GM20000 (cell line): ENCODE measurements around the gene LENEP.
"Not testable (repeated sequence)": the region's sequence is repeated elsewhere in the genome, so short reads cannot be mapped to it uniquely, and the experiment has no call there.

Source experiments
- DNase-seq: peaks from one replicate; pipeline ENCODE4 v3.0.0; 2012; ENCODE audit warnings: low spot score
- TF ChIP-seq, protein P1 (sequence below): IDR thresholded peaks from 2 replicates; pipeline ENCODE4 v1.5.1; 2012; ENCODE audit warnings: mild to moderate bottlenecking, control low read depth; ENCODE audit errors: extremely low read depth, missing control alignments

LENEP gene

DNA sequence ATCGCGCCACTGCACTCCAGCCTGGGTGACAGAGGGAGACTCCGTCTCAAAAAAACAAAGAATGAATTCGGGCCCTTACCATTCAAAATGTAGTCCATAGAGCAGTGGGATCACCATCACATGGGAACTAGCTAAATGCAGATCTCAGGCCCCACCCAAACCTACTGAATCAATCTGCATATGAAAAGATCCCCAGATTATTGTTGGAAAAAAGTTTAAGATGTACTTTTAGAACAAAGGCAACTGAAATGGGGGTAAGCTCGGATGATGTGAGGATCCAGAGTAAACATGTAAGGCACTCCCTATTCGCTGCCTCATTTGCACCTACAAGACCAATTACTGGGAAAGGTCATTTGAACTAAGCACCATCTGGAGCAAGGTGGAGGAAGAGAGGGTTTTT is 11.0 kb upstream of the LENEP start:
- no peak for DNase-seq
- TF ChIP-seq, protein P1, sequence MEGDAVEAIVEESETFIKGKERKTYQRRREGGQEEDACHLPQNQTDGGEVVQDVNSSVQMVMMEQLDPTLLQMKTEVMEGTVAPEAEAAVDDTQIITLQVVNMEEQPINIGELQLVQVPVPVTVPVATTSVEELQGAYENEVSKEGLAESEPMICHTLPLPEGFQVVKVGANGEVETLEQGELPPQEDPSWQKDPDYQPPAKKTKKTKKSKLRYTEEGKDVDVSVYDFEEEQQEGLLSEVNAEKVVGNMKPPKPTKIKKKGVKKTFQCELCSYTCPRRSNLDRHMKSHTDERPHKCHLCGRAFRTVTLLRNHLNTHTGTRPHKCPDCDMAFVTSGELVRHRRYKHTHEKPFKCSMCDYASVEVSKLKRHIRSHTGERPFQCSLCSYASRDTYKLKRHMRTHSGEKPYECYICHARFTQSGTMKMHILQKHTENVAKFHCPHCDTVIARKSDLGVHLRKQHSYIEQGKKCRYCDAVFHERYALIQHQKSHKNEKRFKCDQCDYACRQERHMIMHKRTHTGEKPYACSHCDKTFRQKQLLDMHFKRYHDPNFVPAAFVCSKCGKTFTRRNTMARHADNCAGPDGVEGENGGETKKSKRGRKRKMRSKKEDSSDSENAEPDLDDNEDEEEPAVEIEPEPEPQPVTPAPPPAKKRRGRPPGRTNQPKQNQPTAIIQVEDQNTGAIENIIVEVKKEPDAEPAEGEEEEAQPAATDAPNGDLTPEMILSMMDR = no peak

DNA sequence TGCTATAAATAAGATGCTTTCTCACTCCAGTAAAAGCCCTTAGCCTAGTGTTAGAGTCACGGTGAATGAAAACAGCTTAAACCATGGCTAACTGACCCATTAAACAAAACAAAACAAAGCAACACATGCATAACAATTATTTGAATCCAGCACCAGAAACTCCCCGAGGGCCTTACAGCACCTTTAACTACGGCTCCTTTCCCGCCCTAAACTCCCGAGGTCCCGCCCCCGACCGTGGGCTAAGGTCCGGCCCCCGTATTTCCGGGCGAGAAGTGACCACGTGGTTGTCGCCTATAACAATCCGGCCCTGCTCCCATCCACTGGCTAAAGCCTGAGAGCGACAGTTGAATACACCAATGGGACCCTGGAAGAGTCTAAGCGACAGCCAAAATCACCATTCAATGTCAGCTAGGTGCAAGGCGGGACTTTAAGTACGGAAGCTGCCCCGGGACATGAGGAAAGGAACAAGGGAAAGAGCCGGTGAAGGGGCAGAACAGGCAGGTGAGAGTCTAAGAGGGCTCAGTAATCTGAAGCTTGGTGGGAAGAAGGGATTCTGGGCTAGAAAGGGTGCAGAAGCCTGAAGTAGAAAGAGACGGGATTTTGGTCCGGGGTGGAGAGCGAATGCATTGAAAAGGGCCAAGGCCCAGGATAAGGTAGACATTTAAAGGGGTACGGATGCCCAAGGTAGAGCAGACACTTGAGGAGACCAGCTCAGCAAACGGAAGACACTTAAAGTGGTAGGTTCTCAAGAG is 10.3 kb upstream of the LENEP start, which contains the start of gene FLAD1:
Gene FLAD1, plus strand, starts transcription at position 448 of the 752 bp plus-strand sequence. CDS start 351 bp downstream, outside the sequence.
- TF ChIP-seq, protein P1 = no peak
- peak; percentile 94 for DNase-seq

DNA sequence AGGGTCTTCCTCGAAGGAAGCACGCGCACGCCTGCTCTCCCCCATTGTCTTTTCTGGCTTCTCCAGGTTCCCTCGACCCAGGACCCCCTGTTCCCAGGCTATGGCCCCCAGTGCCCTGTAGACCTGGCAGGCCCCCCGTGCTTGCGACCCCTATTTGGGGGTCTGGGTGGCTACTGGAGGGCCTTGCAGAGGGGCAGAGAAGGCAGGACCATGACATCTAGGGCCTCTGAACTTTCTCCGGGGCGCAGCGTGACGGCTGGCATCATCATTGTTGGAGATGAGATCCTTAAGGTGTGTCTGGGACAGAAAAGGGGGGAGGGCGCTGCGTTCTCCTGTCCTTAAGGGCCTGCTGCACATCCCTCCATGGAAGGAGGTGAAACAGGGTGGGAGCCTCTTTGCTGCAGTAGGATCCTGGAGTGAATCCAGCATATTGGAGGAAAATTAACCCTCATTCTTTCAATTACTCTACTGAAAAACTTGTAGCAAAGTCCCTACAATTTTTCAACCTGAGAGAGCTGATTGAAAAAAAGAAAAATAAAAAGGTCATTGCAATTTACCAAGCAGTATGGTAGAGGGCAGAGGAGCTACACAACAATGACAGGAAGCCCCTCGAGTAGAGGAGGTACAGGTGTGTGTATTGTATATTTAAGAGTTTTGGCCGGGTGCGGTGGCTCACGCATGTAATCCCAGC is 9.5 kb upstream of the LENEP start:
- TF ChIP-seq, protein P1 = no peak
- no peak for DNase-seq

DNA sequence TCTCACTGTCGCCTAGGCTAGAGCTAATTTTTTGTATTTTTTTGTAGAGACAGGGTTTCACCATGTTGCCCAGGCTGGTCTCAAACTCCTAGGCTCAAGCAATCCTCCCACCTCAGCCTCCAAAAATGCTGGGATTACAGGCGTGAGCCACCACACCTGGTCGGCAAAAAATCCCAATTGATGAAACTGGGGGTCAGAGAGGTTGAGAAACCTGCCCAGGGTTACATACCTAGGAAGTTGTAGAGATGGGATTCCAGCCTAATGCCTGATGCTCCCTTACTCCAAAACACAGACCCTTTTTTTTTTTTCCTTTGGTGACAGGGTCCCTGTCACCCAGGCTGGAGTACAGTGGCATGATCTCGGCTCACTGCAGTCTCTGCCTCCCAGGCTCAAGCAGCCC is 6.7 kb upstream of the LENEP start:
- DNase-seq = not testable (repeated sequence)

DNA sequence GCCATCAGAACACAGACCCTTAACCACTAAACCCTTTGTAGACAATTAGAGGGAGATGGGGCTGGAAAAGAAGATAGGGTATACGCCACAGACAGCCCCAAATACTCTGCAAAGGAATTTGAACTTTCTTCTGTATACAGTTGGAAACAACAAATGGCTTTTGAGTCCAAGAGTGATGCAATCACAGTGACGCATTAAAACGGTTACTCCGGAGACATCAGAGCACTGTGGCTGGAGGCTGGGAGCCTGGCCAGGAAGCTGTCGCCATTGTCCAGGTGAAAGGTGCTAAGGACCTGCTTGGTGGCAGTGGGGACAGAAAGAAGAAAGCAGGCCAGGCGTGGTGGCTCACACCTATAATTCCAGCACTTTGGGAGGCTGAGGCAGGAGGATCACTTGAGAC is 6.1 kb upstream of the LENEP start:
- TF ChIP-seq, protein P1 = no peak
- no peak for DNase-seq

DNA sequence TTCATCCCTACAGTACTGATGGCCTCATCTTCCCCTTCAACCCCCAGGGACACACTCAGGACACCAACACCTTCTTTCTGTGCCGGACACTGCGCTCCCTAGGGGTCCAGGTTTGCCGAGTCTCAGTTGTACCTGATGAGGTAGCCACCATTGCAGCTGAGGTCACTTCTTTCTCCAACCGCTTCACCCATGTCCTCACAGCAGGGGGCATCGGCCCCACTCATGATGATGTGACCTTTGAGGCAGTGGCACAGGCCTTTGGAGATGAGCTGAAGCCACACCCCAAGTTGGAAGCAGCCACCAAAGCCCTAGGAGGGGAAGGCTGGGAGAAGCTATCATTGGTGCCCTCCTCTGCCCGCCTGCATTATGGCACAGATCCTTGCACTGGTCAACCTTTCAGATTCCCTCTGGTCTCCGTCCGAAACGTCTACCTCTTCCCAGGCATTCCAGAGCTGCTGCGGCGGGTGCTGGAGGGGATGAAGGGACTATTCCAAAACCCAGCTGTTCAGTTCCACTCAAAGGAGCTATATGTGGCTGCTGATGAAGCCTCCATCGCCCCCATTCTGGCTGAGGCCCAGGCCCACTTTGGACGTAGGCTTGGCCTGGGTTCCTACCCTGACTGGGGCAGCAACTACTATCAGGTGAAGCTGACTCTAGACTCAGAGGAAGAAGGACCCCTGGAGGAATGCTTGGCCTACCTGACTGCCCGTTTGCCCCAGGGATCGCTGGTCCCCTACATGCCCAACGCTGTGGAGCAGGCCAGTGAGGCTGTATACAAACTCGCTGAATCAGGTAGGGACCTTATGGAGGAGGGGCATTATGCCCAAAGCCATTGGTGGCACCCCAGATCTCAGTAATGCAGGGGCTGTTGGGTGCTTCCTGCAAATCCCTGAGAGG is 5.1 kb upstream of the LENEP start:
- no peak for DNase-seq
- TF ChIP-seq, protein P1 = no peak

DNA sequence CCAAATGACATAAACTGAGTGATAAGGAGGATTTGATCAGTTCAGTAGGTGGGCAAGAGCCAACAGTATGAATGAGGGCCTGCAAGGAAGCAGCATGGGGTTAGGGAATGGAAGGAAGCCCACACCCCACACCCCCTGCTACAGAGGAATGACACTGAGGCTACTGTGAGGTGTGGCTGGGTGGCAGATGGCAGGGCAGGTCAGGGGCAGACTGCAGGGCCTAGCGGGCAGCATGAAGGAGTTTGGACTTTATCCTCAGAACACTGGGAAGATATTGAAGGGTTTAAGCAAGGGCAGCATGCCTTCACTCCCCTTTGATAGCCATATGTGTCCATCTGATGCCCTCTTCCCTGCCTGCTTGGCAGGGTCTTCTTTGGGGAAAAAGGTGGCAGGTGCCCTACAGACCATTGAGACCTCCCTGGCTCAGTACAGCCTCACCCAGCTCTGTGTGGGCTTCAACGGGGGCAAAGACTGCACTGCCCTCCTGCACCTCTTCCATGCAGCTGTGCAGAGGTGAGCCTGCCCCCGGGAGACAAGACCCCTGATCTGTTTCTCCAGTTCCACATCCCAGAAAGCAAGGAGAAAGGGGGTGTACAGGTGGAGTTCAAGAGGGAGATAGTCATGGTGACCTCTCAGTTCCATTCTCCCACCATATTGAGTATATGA is 4.1 kb upstream of the LENEP start:
- no peak for DNase-seq
- TF ChIP-seq, protein P1 = no peak
